ENCODE data around the gene KRT24. TPM values are rescaled to one million over a fixed set of nuclear protein-coding genes. Genes with fewer than 3 reads are reported as not detected.

The KRT24 gene
- total RNA-seq, 1 experiment from 2014 or later, result not detected

GRCh38 chr17:40651939-40652338 lies 51.6 kb downstream of the KRT24 start:
- Histone ChIP-seq H3K36me3 (ENCODE audit: low read depth) (no peaks in the 10 kb centered on the region), H3K27me3 (ENCODE audit: insufficient read depth, low read depth) (no peaks in the 10 kb centered on the region), H3K9me2 (ENCODE audit: insufficient read depth) (no peaks in the 10 kb centered on the region), H3K4me1 (replicated peaks; ENCODE audit: insufficient read depth) (peaks cover 4% of the 10 kb centered on the region), H3F3A (ENCODE audit: insufficient read depth, low read depth) (no peaks in the 10 kb centered on the region; the same call in 1 of the 2 replicates), H3K79me2 (ENCODE audit: low read depth) (peaks cover 17% of the 10 kb centered on the region), H2AFZ (no peak overlapping the region), H3K4me3 (no peak overlapping the region), H3K4me2 (no peak overlapping the region), H4K20me1 (ENCODE audit: insufficient read depth) (no peaks in the 10 kb centered on the region), H3K27ac (no peak overlapping the region), H3K9me3 (ENCODE audit: insufficient read depth, low read depth) (no peaks in the 10 kb centered on the region)
- CTCF ChIA-PET, result no interaction called here
- no peak for DNase-seq
- POLR2A ChIA-PET (ENCODE audit: unreplicated experiment), result no interaction called here
- intact Hi-C loops (cut with micrococcal nuclease; ENCODE audit: unreplicated experiment), result no loop called here
- no peak for TF ChIP-seq EZH2 (IDR thresholded peaks at IDR 0.05; ENCODE audit: low read depth)
- TF ChIP-seq CTCF (conservative IDR thresholded peaks at IDR 0.05), result no peak
- no TSS peak for BruUV-seq (replicated peaks)

- POLR2A ChIA-PET (ENCODE audit: unreplicated experiment), result interaction anchor here (0.7 to 0.9 kb wide), 2 partner anchors 134 to 219 kb away, joined by 5 to 9 read pairs; partner anchors contain the start of gene KRT27
- intact Hi-C loops (cut with micrococcal nuclease; ENCODE audit: unreplicated experiment), result loop anchor here (5.0 kb wide), 2 partner anchors 44 to 59 kb away; no protein-coding TSS in a partner anchor
- H3K79me2 ChIP-seq (ENCODE audit: low read depth), result peaks cover 47% of the 10 kb centered on the region
- H3K4me2 ChIP-seq, result peak overlapping the region; percentile 87
- H3K36me3 ChIP-seq (ENCODE audit: low read depth), result peaks cover 27% of the 10 kb centered on the region
- no peak for TF ChIP-seq EZH2 (IDR thresholded peaks at IDR 0.05; ENCODE audit: low read depth)
- TF ChIP-seq CTCF (conservative IDR thresholded peaks at IDR 0.05), result no peak
- BruUV-seq (replicated peaks), result TSS peak; percentile 77
- H3K27me3 ChIP-seq (ENCODE audit: insufficient read depth, low read depth), result no peaks in the 10 kb centered on the region
- CTCF ChIA-PET, result no interaction called here
- H3K27ac ChIP-seq, result peak overlapping the region; percentile 89
- peaks cover 21% of the 10 kb centered on the region for H3K4me1 ChIP-seq (replicated peaks; ENCODE audit: insufficient read depth)
- H3K9me3 ChIP-seq (ENCODE audit: insufficient read depth, low read depth), result no peaks in the 10 kb centered on the region
- no peaks in the 10 kb centered on the region; the same call in 1 of the 2 replicates for H3F3A ChIP-seq (ENCODE audit: insufficient read depth, low read depth)
- H3K9me2 ChIP-seq (ENCODE audit: insufficient read depth), result no peaks in the 10 kb centered on the region
- peak overlapping the region; percentile 96 for H2AFZ ChIP-seq
- DNase-seq, result no peak
- H4K20me1 ChIP-seq (ENCODE audit: insufficient read depth), result 0 out of 2 replicates have a peak, but pooled peaks cover 4% of the 10 kb centered on the region
- H3K4me3 ChIP-seq, result peak overlapping the region; percentile 89
These were observed 55.1 kb downstream of the KRT24 start for GRCh38 chr17:40648384-40648968.

Other genes with a start within 250 kb of the KRT24 start
- gene TNS4, start 202.1 kb downstream of the KRT24 start, total RNA-seq (2021), result 17.4 and 23.5 TPM in 2 replicates
- gene CCR7, start 138.3 kb downstream of the KRT24 start, total RNA-seq (2021), result not detected in 2 replicates
- 75.0 and 90.8 TPM in 2 replicates for gene SMARCE1, start 55.9 kb downstream of the KRT24 start, total RNA-seq (2021)
- not detected in 2 replicates for gene KRT222, start 38.6 kb downstream of the KRT24 start, total RNA-seq (2021)
- not detected in 2 replicates for gene KRT25, start 51.6 kb upstream of the KRT24 start, total RNA-seq (2021)
- not detected in 2 replicates for gene KRT26, start 68.4 kb upstream of the KRT24 start, total RNA-seq (2021)
- gene KRT27, start 78.8 kb upstream of the KRT24 start, total RNA-seq (2021), result not detected in 2 replicates
- gene KRT28, start 96.2 kb upstream of the KRT24 start, total RNA-seq (2021), result not detected in 2 replicates
- gene KRT10, start 118.9 kb upstream of the KRT24 start, total RNA-seq (2021), result 22.5 and 49.4 TPM in 2 replicates
- gene KRT12, start 163.5 kb upstream of the KRT24 start, total RNA-seq (2021), result not detected in 2 replicates
- gene KRT20, start 181.5 kb upstream of the KRT24 start, total RNA-seq (2021), result not detected in 2 replicates
- not detected in 2 replicates for gene KRT23, start 233.9 kb upstream of the KRT24 start, total RNA-seq (2021)